Lower lobe of right lung (tissue), 2 donors: ENCODE data around the gene CFHR1. TPM values are rescaled to one million over a fixed set of nuclear protein-coding genes. Genes with fewer than 3 reads are reported as not detected.

Experiments used
- ATAC-seq, 2 donors: fragments of 200-7000 bp; cut with Tn5 transposase; one replicate each; pipeline ENCODE4 v1.9.1; 2020 to 2022; ENCODE audit warnings: mild to moderate bottlenecking in 2 of 2, moderate library complexity in 2 of 2
- DNase-seq: peaks from one replicate; pipeline ENCODE4 v3.0.0-alpha.2; 2020
- H3K27ac ChIP-seq: fragments of 200-600 bp; one replicate; pipeline ENCODE4 v1.8.0; 2022
- H3K27me3 ChIP-seq: fragments of 200-600 bp; one replicate; pipeline ENCODE4 v1.8.0; 2022; ENCODE audit warnings: low read depth
- H3K36me3 ChIP-seq: fragments of 200-600 bp; one replicate; pipeline ENCODE4 v1.8.0; 2022; ENCODE audit warnings: mild to moderate bottlenecking
- H3K4me1 ChIP-seq: fragments of 200-600 bp; one replicate; pipeline ENCODE4 v1.8.0; 2022
- H3K4me3 ChIP-seq: fragments of 200-600 bp; one replicate; pipeline ENCODE4 v1.8.0; 2022; ENCODE audit warnings: mild to moderate bottlenecking
- H3K9me3 ChIP-seq: fragments of 200-600 bp; one replicate; pipeline ENCODE4 v1.8.0; 2022
- CTCF ChIP-seq: fragments of 200-600 bp; IDR thresholded peaks from one replicate; pipeline ENCODE4 v1.8.0; 2022; ENCODE audit warnings: antibody characterized with exemption, mild to moderate bottlenecking
- intact Hi-C: fragments of 100-400 bp; cut with DNase I; formaldehyde crosslinking; loops from one replicate; pipeline ENCODE4 v1.11.0; 2022
- total RNA-seq: library from RNA; stranded (reverse); fragmentation: NEBNext Ultra II Directional; extraction: Animal tissue kit (Norgen Biotek cat#: 25700); gene quantifications from one replicate; pipeline ENCODE4 v1.2.1, GENCODE V29; 2021
- donor health status: DM: no; HTN: yes; CAD: no; lungs with severe emphysema.

The CFHR1 gene
- total RNA-seq, 1 donor from 2014 or later, result 0.74 TPM

- no peak for TF ChIP-seq CTCF
- Histone ChIP-seq H3K4me3 (no peak overlapping the region), H3K4me1 (no peaks in the 10 kb centered on the region), H3K9me3 (no peaks in the 10 kb centered on the region), H3K27ac (no peak overlapping the region), H3K36me3 (no peaks in the 10 kb centered on the region), H3K27me3 (no peaks in the 10 kb centered on the region)
- ATAC-seq (no peak), DNase-seq (no peak)
- intact Hi-C loops, result no loop called here
These were observed 37.7 kb downstream of the CFHR1 start for GRCh38 chr1:196857188-196857587.

- no peak overlapping the region for H3K4me3 ChIP-seq
- no peaks in the 10 kb centered on the region for H3K4me1 ChIP-seq
- H3K36me3 ChIP-seq, result no peaks in the 10 kb centered on the region
- no peak overlapping the region for H3K27ac ChIP-seq
- H3K9me3 ChIP-seq, result no peaks in the 10 kb centered on the region
- intact Hi-C loops, result no loop called here
- ATAC-seq (no peak), DNase-seq (no peak)
- H3K27me3 ChIP-seq, result no peaks in the 10 kb centered on the region
- TF ChIP-seq CTCF, result no peak
These were observed 39.3 kb downstream of the CFHR1 start for GRCh38 chr1:196858811-196859210.

- intact Hi-C loops, result no loop called here
- DNase-seq (no peak), ATAC-seq (no peak)
- no peak overlapping the region for H3K4me3 ChIP-seq
- no peak for TF ChIP-seq CTCF
- no peaks in the 10 kb centered on the region for H3K9me3 ChIP-seq
- H3K27ac ChIP-seq, result no peak overlapping the region
- H3K27me3 ChIP-seq, result no peaks in the 10 kb centered on the region
- no peaks in the 10 kb centered on the region for H3K4me1 ChIP-seq
- no peaks in the 10 kb centered on the region for H3K36me3 ChIP-seq
These were observed 40.9 kb downstream of the CFHR1 start for GRCh38 chr1:196860323-196860884.

GRCh38 chr1:196861429-196861828 lies 41.9 kb downstream of the CFHR1 start:
- no peaks in the 10 kb centered on the region for H3K36me3 ChIP-seq
- ATAC-seq (no peak), DNase-seq (no peak)
- H3K27me3 ChIP-seq, result no peaks in the 10 kb centered on the region
- no peaks in the 10 kb centered on the region for H3K4me1 ChIP-seq
- no peak for TF ChIP-seq CTCF
- H3K4me3 ChIP-seq, result no peak overlapping the region
- no peaks in the 10 kb centered on the region for H3K9me3 ChIP-seq
- intact Hi-C loops, result no loop called here
- no peak overlapping the region for H3K27ac ChIP-seq

GRCh38 chr1:196866974-196867373 lies 47.4 kb downstream of the CFHR1 start:
- ATAC-seq (no peak), DNase-seq (no peak)
- Histone ChIP-seq H3K27me3 (no peaks in the 10 kb centered on the region), H3K36me3 (no peaks in the 10 kb centered on the region), H3K4me3 (no peak overlapping the region), H3K4me1 (no peaks in the 10 kb centered on the region), H3K27ac (no peak overlapping the region), H3K9me3 (no peaks in the 10 kb centered on the region)
- intact Hi-C loops, result no loop called here
- TF ChIP-seq CTCF, result no peak

- Histone ChIP-seq H3K36me3 (no peaks in the 10 kb centered on the region), H3K27me3 (no peaks in the 10 kb centered on the region), H3K4me1 (no peaks in the 10 kb centered on the region), H3K9me3 (no peaks in the 10 kb centered on the region), H3K4me3 (no peak overlapping the region), H3K27ac (no peak overlapping the region)
- ATAC-seq, result peak; percentile 54 to 68
- no peak for TF ChIP-seq CTCF
- DNase-seq, result no peak
- intact Hi-C loops, result no loop called here
These were observed 53.9 kb downstream of the CFHR1 start for GRCh38 chr1:196873385-196873784.
